Testis (tissue), 3 donors: ENCODE data around the gene GK2. TPM values are rescaled to one million over a fixed set of nuclear protein-coding genes. Genes with fewer than 3 reads are reported as not detected.

ENCODE experiments used
- DNase-seq: peaks from one replicate; pipeline ENCODE4 v3.0.0-alpha.2; 2019
- H3K27ac ChIP-seq, 2 donors: fragments of 200-600 bp; sonication (generic); one replicate each; pipeline ENCODE4 v1.5.1; 2019
- H3K27me3 ChIP-seq: fragments of 200-600 bp; sonication (generic); one replicate; pipeline ENCODE4 v1.5.1; 2019
- H3K36me3 ChIP-seq: fragments of 200-600 bp; sonication (generic); one replicate; pipeline ENCODE4 v1.5.1; 2017; ENCODE audit warnings: low read depth; ENCODE audit errors: missing control alignments
- H3K4me1 ChIP-seq: fragments of 200-600 bp; sonication (generic); one replicate; pipeline ENCODE4 v1.5.1; 2019
- H3K4me3 ChIP-seq, 2 donors: fragments of 200-600 bp; sonication (generic); one replicate each; pipeline ENCODE4 v1.5.1; 2017 to 2019
- H3K9me3 ChIP-seq: fragments of 200-600 bp; sonication (generic); one replicate; pipeline ENCODE4 v1.5.1; 2017
- POLR2A ChIP-seq: fragments of 450-650 bp; IDR thresholded peaks from one replicate; pipeline ENCODE4 v1.6.1; 2017; ENCODE audit warnings: antibody characterized with exemption, mild to moderate bottlenecking, moderate library complexity
- WGBS, 2 donors: methylation state at CpG; one replicate each; pipeline ENCODE4 v1.1.5; 2018; 5-methylcytosine and 5-hydroxymethylcytosine counted together
- intact Hi-C: fragments of 100-400 bp; cut with DNase I; formaldehyde crosslinking; loops from one replicate; pipeline ENCODE4 v1.15.1; 2023; ENCODE audit warnings: low total_unique reads
- polyA plus RNA-seq: library from polyadenylated mRNA; stranded (reverse); fragments of 350-450 nt; fragmentation: Illumina TruSeq; extraction: RNeasy Lipid Tissue Mini Kit (QIAGEN cat#74804); gene quantifications from one replicate; pipeline ENCODE4 v1.2.3, GENCODE V29; 2014; ENCODE audit warnings: low read depth, low replicate concordance; ENCODE audit not compliant: insufficient read depth
- total RNA-seq, 2 donors: library from RNA; depleted of rRNA; stranded (reverse); fragments of >200 nt; gene quantifications; one replicate each; pipeline ENCODE4 v1.2.3, GENCODE V29; 2016
- TF ChIP-seq, protein P1 (sequence below), 3 experiments: fragments of 450-650 bp in 2 of 3; fragments of 200-600 bp in 1 of 3; sonication (generic) in 1 of 3; IDR thresholded peaks; one replicate each; pipeline ENCODE4 v1.5.1; 2016 to 2019; ENCODE audit warnings: antibody characterized with exemption in 3 of 3, mild to moderate bottlenecking in 2 of 3, moderate library complexity in 1 of 3

The GK2 gene
- total and polyA plus RNA-seq, 3 donors from 2014 or later: 29.0 to 201 (median 43.7) TPM

GRCh38 chr4:79396794-79397193 lies 11.2 kb downstream of the GK2 start:
- no peak for DNase-seq
- Histone ChIP-seq H3K4me3 (no peak overlapping the region), H3K36me3 (no peaks in the 10 kb centered on the region), H3K9me3 (no peaks in the 10 kb centered on the region), H3K27ac (no peak overlapping the region), H3K4me1 (no peaks in the 10 kb centered on the region), H3K27me3 (no peaks in the 10 kb centered on the region)
- intact Hi-C loops: no loop called here
- TF ChIP-seq, protein P1, sequence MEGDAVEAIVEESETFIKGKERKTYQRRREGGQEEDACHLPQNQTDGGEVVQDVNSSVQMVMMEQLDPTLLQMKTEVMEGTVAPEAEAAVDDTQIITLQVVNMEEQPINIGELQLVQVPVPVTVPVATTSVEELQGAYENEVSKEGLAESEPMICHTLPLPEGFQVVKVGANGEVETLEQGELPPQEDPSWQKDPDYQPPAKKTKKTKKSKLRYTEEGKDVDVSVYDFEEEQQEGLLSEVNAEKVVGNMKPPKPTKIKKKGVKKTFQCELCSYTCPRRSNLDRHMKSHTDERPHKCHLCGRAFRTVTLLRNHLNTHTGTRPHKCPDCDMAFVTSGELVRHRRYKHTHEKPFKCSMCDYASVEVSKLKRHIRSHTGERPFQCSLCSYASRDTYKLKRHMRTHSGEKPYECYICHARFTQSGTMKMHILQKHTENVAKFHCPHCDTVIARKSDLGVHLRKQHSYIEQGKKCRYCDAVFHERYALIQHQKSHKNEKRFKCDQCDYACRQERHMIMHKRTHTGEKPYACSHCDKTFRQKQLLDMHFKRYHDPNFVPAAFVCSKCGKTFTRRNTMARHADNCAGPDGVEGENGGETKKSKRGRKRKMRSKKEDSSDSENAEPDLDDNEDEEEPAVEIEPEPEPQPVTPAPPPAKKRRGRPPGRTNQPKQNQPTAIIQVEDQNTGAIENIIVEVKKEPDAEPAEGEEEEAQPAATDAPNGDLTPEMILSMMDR (IDR thresholded peaks at IDR 0.05): no peak
- no peak for TF ChIP-seq POLR2A

DNA sequence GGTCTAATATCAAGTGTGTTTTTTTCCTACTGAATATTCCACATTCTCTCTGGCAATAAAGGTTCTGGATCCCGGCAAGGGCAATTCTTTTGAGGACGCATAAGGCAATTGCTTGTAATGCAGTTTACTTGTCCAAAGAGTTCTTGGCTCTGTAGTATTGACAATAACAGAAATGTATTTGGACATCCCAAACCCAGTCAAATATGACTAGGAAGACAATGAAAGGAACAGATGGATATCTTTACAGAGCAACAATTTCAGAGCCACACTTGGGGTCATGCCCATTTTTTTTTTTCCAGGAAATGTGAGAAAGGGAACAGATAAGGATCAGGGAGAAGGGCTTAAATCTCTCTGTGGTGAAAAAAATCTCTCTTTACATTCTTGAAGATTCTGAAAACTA lies 12.2 kb downstream of the GK2 start:
- TF ChIP-seq POLR2A: no peak
- TF ChIP-seq, protein P1 (IDR thresholded peaks at IDR 0.05): no peak
- WGBS, 2 donors: 70 to 82% methylated on average over 2 of the region's 2 CpGs
- no peaks in the 10 kb centered on the region for H3K9me3 ChIP-seq
- H3K4me1 ChIP-seq: no peaks in the 10 kb centered on the region
- no peaks in the 10 kb centered on the region for H3K27me3 ChIP-seq
- no peak for DNase-seq
- no peak overlapping the region for H3K4me3 ChIP-seq
- intact Hi-C loops: no loop called here
- H3K36me3 ChIP-seq: no peaks in the 10 kb centered on the region
- no peak overlapping the region for H3K27ac ChIP-seq

- TF ChIP-seq POLR2A: no peak
- TF ChIP-seq, protein P1 (IDR thresholded peaks at IDR 0.05): no peak
- Histone ChIP-seq H3K9me3 (no peaks in the 10 kb centered on the region), H3K27me3 (no peaks in the 10 kb centered on the region), H3K4me3 (no peak overlapping the region), H3K36me3 (no peaks in the 10 kb centered on the region), H3K4me1 (no peaks in the 10 kb centered on the region), H3K27ac (no peak overlapping the region)
- 76 to 82% methylated on average over 3 of the region's 3 CpGs for WGBS, 2 donors
- intact Hi-C loops: no loop called here
- no peak for DNase-seq
These were observed 17.1 kb downstream of the GK2 start for GRCh38 chr4:79390890-79391289.

DNA sequence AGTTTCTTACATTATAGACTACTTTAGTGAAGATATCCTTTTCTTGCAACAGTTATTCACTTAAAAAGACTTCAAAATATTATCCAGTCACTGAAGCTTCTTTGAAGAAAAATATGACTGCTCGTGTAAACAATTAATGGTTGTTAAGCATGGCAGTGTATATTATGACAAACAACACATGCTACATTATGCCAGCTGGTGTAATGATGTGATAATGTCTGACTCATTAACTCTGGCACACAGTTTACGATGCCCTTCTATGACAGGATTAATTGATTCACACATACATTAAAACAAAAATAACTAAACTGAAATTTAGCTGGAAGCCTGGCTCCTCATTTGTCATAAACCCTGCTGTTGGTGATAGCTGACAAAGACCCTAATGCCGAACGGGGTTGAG lies 22.4 kb downstream of the GK2 start:
- intact Hi-C loops: no loop called here

GRCh38 chr4:79381161-79381560 lies 26.9 kb downstream of the GK2 start:
- H3K4me3 ChIP-seq: no peak overlapping the region
- intact Hi-C loops: no loop called here
- no peak for DNase-seq
- no peaks in the 10 kb centered on the region for H3K27me3 ChIP-seq
- no peaks in the 10 kb centered on the region for H3K36me3 ChIP-seq
- 63 to 66% methylated on average over 1 of the region's 1 CpG for WGBS, 2 donors
- TF ChIP-seq POLR2A: no peak
- TF ChIP-seq, protein P1 (IDR thresholded peaks at IDR 0.05): no peak
- no peak overlapping the region for H3K27ac ChIP-seq
- H3K9me3 ChIP-seq: no peaks in the 10 kb centered on the region
- H3K4me1 ChIP-seq: no peaks in the 10 kb centered on the region

More for the DNA sequence above, 22.4 kb downstream of the GK2 start:
- no peak for TF ChIP-seq POLR2A
- TF ChIP-seq, protein P1 (IDR thresholded peaks at IDR 0.05): no peak
- H3K4me3 ChIP-seq: no peak overlapping the region
- H3K4me1 ChIP-seq: no peaks in the 10 kb centered on the region
- no peaks in the 10 kb centered on the region for H3K36me3 ChIP-seq
- no peak for DNase-seq
- no peaks in the 10 kb centered on the region for H3K27me3 ChIP-seq
- no peaks in the 10 kb centered on the region for H3K9me3 ChIP-seq
- no peak overlapping the region for H3K27ac ChIP-seq
- WGBS, 2 donors: 75 to 78% methylated on average over 4 of the region's 4 CpGs
